ENCODE data around the gene ZER1. TPM values are rescaled to one million over a fixed set of nuclear protein-coding genes. Genes with fewer than 3 reads are reported as not detected.
"Not testable (repeated sequence)": the region's sequence is repeated elsewhere in the genome, so short reads cannot be mapped to it uniquely, and the experiment has no call there.

The ZER1 gene
- total RNA-seq, 4 donors from 2014 or later: 16.1 to 52.0 (median 21.2) TPM

GRCh38 chr9:128786681-128787601 lies 15.2 kb upstream of the ZER1 start, which contains the start of gene TBC1D13:
Gene TBC1D13 (plus strand): TSS chr9:128787253. CDS start chr9:128787354, 101 bp downstream.
- Histone ChIP-seq H3K4me1 (peaks cover 0 to 4% of the 10 kb centered on the region in 2 donors), H3K27ac (peak within 1 kb of the TSS; percentile 86 to 89), H3K36me3 (no peaks in the 10 kb centered on the region), H3K4me3 (peak within 1 kb of the TSS; percentile 79 to 95), H3K9me3 (no peaks in the 10 kb centered on the region), H3K27me3 (no peaks in the 10 kb centered on the region)
- TF ChIP-seq CTCF (IDR thresholded peaks at IDR 0.05): peak in 1 of 4 experiments; percentile 26
- peak; percentile 53 to 68 for TF ChIP-seq POLR2A (IDR thresholded peaks at IDR 0.05)
- intact Hi-C loops (cut with DNase I; ENCODE audit: low total_unique reads): no loop called here
- DNase-seq: peak; percentile 87 to 88

GRCh38 chr9:128785427-128785826 lies 13.7 kb upstream of the ZER1 start:
- DNase-seq: no peak
- no peak overlapping the region for H3K4me3 ChIP-seq
- no peaks in the 10 kb centered on the region for H3K27me3 ChIP-seq
- H3K27ac ChIP-seq: no peak overlapping the region
- H3K9me3 ChIP-seq: no peaks in the 10 kb centered on the region
- peaks cover 0 to 4% of the 10 kb centered on the region in 2 donors for H3K4me1 ChIP-seq
- intact Hi-C loops (cut with DNase I; ENCODE audit: low total_unique reads): no loop called here
- TF ChIP-seq POLR2A (IDR thresholded peaks at IDR 0.05): no peak
- no peak for TF ChIP-seq CTCF (IDR thresholded peaks at IDR 0.05)
- H3K36me3 ChIP-seq: no peaks in the 10 kb centered on the region

- DNase-seq: no peak
- intact Hi-C loops (cut with DNase I; ENCODE audit: low total_unique reads): no loop called here
- no peak for TF ChIP-seq CTCF (IDR thresholded peaks at IDR 0.05)
- no peak for TF ChIP-seq POLR2A (IDR thresholded peaks at IDR 0.05)
Observed at GRCh38 chr9:128782669-128783068, 10.9 kb upstream of the ZER1 start.

GRCh38 chr9:128781187-128782070 lies 9.7 kb upstream of the ZER1 start:
- intact Hi-C loops (cut with DNase I; ENCODE audit: low total_unique reads): no loop called here
- H3K27me3 ChIP-seq: no peaks in the 10 kb centered on the region
- H3K4me1 ChIP-seq: no peaks in the 10 kb centered on the region
- H3K4me3 ChIP-seq: no peak overlapping the region
- H3K9me3 ChIP-seq: no peaks in the 10 kb centered on the region
- TF ChIP-seq POLR2A (IDR thresholded peaks at IDR 0.05) (no peak), CTCF (IDR thresholded peaks at IDR 0.05) (no peak)
- no peak for DNase-seq
- H3K27ac ChIP-seq: no peak overlapping the region
- H3K36me3 ChIP-seq: no peaks in the 10 kb centered on the region

More at GRCh38 chr9:128782669-128783068, 10.9 kb upstream of the ZER1 start:
- Histone ChIP-seq H3K4me1 (no peaks in the 10 kb centered on the region), H3K9me3 (no peaks in the 10 kb centered on the region), H3K27ac (no peak overlapping the region), H3K36me3 (no peaks in the 10 kb centered on the region), H3K27me3 (no peaks in the 10 kb centered on the region), H3K4me3 (no peak overlapping the region)

GRCh38 chr9:128780093-128780492 lies 8.4 kb upstream of the ZER1 start:
- H3K36me3 ChIP-seq; H3K27ac ChIP-seq; H3K27me3 ChIP-seq; intact Hi-C loops (cut with DNase I; ENCODE audit: low total_unique reads); H3K9me3 ChIP-seq; H3K4me1 ChIP-seq; DNase-seq; H3K4me3 ChIP-seq: not testable (repeated sequence)

All from uterus (tissue), 4 donors.